ENCODE data around the gene IL12RB2.

The IL12RB2 gene

DNA sequence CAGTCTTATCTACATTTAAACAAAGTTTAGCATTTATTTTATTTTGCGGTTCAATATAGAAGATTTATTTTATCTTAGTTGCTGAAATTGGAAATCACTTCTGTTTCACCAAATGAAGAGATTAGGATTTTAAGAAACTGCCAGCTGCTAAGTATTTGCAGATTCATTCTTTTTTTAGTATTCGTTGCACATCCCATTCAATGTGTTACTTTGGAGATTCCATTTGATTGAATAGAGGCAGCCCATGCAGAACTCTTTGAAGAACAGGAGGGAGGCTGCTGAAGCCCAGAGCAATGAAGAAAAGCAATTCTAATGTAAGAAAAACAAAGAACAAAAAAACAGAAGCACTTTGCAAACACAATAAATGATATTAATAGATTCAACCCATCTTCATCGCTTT, 38.6 kb upstream of the IL12RB2 start:
- no peak overlapping the region for H2AFZ ChIP-seq
- H3K4me2 ChIP-seq (ENCODE audit: low read length): no peak overlapping the region
- H3K36me3 ChIP-seq (ENCODE audit: control insufficient read depth, insufficient read depth, low read length): no peaks in the 10 kb centered on the region
- H3K9ac ChIP-seq: no peak overlapping the region
- no peaks in the 10 kb centered on the region for H3K4me1 ChIP-seq
- no peaks in the 10 kb centered on the region for H3K9me3 ChIP-seq (ENCODE audit: control insufficient read depth, low read length)
- H3K79me2 ChIP-seq: no peaks in the 10 kb centered on the region
- no peaks in the 10 kb centered on the region for H3K27me3 ChIP-seq (ENCODE audit: control insufficient read depth, insufficient read depth, low read length)
- H3K27ac ChIP-seq: no peak overlapping the region
- H3K4me3 ChIP-seq (ENCODE audit: low read depth, low read length): no peak overlapping the region
- TF ChIP-seq, protein P1, sequence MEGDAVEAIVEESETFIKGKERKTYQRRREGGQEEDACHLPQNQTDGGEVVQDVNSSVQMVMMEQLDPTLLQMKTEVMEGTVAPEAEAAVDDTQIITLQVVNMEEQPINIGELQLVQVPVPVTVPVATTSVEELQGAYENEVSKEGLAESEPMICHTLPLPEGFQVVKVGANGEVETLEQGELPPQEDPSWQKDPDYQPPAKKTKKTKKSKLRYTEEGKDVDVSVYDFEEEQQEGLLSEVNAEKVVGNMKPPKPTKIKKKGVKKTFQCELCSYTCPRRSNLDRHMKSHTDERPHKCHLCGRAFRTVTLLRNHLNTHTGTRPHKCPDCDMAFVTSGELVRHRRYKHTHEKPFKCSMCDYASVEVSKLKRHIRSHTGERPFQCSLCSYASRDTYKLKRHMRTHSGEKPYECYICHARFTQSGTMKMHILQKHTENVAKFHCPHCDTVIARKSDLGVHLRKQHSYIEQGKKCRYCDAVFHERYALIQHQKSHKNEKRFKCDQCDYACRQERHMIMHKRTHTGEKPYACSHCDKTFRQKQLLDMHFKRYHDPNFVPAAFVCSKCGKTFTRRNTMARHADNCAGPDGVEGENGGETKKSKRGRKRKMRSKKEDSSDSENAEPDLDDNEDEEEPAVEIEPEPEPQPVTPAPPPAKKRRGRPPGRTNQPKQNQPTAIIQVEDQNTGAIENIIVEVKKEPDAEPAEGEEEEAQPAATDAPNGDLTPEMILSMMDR (IDR thresholded peaks at IDR 0.05): no peak

DNA sequence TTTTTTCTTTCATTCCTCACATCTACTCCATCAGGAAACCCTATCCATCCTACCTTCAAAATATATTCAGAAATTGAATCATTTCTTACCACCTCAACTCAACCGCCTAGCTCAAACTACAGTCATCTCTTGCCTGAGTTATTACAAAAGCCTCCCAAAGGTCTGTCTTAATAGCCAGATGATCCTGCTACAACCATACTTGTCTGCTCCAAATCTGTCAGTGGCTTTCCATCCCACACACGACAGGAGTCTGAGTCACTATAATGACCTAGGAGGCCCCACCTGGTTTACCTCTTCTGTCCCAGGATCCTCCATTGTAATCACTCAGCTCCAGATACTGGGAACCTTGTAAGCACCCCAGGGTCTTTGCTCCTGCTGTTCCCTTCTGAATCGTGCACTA, 37.1 kb upstream of the IL12RB2 start:
- H3K9me3 ChIP-seq (ENCODE audit: control insufficient read depth, low read length): no peaks in the 10 kb centered on the region
- H3K4me1 ChIP-seq: no peaks in the 10 kb centered on the region
- TF ChIP-seq, protein P1 (IDR thresholded peaks at IDR 0.05): no peak

DNA sequence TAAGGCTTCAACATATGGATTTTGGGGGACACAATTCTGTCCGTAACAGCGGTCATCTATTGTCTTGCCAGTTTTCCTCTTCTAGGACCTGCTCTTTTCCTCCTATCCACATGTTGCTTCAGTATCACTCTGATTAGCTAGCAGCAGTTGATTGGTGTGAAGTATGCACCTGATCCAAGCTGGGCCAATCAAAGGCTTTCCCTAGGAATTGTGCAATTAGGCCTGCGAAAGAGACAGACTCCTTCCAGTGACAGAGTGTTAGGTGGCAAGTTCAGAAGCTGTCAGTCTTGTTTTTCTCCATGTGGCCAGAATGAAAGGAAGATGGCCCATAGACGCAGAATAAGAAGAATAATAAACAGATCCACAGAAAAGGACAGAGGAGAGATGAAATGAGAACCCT, 34.1 kb upstream of the IL12RB2 start:
- H2AFZ ChIP-seq: no peak overlapping the region
- no peak overlapping the region for H3K4me2 ChIP-seq (ENCODE audit: low read length)
- H3K9me3 ChIP-seq (ENCODE audit: control insufficient read depth, low read length): no peaks in the 10 kb centered on the region
- no peaks in the 10 kb centered on the region for H3K4me1 ChIP-seq
- H3K36me3 ChIP-seq (ENCODE audit: control insufficient read depth, insufficient read depth, low read length): no peaks in the 10 kb centered on the region
- H3K79me2 ChIP-seq: no peaks in the 10 kb centered on the region
- no peak overlapping the region for H3K9ac ChIP-seq
- no peaks in the 10 kb centered on the region for H3K27me3 ChIP-seq (ENCODE audit: control insufficient read depth, insufficient read depth, low read length)
- TF ChIP-seq, protein P1 (IDR thresholded peaks at IDR 0.05): no peak
- H3K4me3 ChIP-seq (ENCODE audit: low read depth, low read length): no peak overlapping the region
- H3K27ac ChIP-seq: no peak overlapping the region

More for the DNA sequence above, 37.1 kb upstream of the IL12RB2 start:
- H3K36me3 ChIP-seq (ENCODE audit: control insufficient read depth, insufficient read depth, low read length): no peaks in the 10 kb centered on the region
- H3K9ac ChIP-seq: no peak overlapping the region
- H3K4me3 ChIP-seq (ENCODE audit: low read depth, low read length): no peak overlapping the region
- no peaks in the 10 kb centered on the region for H3K27me3 ChIP-seq (ENCODE audit: control insufficient read depth, insufficient read depth, low read length)
- no peak overlapping the region for H3K4me2 ChIP-seq (ENCODE audit: low read length)
- no peak overlapping the region for H2AFZ ChIP-seq
- no peak overlapping the region for H3K27ac ChIP-seq
- H3K79me2 ChIP-seq: no peaks in the 10 kb centered on the region

DNA sequence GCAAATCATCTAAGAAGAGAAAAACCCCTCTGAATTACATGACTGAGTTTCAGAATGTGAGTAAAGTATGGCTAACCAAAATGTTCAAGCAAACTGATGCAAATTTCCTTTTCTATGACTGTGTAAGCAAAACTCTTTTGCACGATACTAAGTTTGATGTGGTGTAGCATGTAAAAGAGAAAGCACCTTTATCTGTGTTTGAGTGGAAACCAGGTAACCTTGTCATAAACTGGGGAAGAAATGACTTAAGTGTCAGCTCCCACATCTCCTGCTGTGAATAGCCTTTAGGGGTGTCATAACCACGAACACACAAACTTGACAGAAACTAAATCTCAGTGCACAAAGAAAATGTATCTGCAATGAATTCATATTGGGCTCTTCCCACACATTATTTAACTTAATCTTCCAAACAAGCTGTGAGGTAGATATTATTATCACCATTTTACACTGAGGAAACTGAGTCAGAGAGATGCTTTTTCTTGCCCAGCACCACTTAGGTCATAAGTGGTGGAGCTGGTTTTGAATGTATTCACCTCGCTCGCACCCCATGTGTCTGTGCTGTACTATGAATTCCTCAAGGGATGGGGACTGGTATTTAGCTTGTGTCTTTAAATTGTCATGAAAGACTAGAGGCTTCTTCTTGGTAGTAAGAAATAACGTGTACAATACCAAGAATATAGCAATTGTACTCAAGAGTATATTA, 32.9 kb upstream of the IL12RB2 start:
- no peaks in the 10 kb centered on the region for H3K9me3 ChIP-seq (ENCODE audit: control insufficient read depth, low read length)
- H3K27ac ChIP-seq: no peak overlapping the region
- H3K4me1 ChIP-seq: no peaks in the 10 kb centered on the region
- H3K4me3 ChIP-seq (ENCODE audit: low read depth, low read length): no peak overlapping the region
- H3K4me2 ChIP-seq (ENCODE audit: low read length): no peak overlapping the region
- H3K27me3 ChIP-seq (ENCODE audit: control insufficient read depth, insufficient read depth, low read length): no peaks in the 10 kb centered on the region
- no peak overlapping the region for H2AFZ ChIP-seq
- no peak overlapping the region for H3K9ac ChIP-seq
- H3K79me2 ChIP-seq: no peaks in the 10 kb centered on the region
- H3K36me3 ChIP-seq (ENCODE audit: control insufficient read depth, insufficient read depth, low read length): no peaks in the 10 kb centered on the region
- TF ChIP-seq, protein P1 (IDR thresholded peaks at IDR 0.05): no peak

DNA sequence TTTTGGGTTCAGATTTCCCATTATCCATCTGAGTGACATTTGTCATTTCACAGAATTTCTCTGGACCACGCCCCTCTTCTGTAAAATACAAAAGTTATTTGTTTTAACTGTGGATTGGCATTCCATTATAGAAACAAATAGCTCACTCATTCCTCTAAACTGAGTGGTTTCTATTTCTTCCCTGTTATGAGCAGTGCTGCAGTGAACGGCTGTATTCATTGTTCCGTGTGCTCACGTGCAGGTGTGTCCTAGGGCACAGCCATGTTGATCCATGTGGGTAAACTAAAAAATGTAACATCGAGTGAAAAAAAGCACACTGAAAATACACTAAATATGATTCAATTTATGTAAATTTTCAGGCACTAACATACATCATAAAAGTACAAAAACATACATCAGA, 27.0 kb upstream of the IL12RB2 start:
- Histone ChIP-seq H3K9me3 (ENCODE audit: control insufficient read depth, low read length) (no peaks in the 10 kb centered on the region), H3K36me3 (ENCODE audit: control insufficient read depth, insufficient read depth, low read length) (no peaks in the 10 kb centered on the region), H2AFZ (no peak overlapping the region), H3K27me3 (ENCODE audit: control insufficient read depth, insufficient read depth, low read length) (no peaks in the 10 kb centered on the region), H3K27ac (no peak overlapping the region), H3K9ac (no peak overlapping the region), H3K79me2 (no peaks in the 10 kb centered on the region), H3K4me3 (ENCODE audit: low read depth, low read length) (no peak overlapping the region), H3K4me1 (no peaks in the 10 kb centered on the region), H3K4me2 (ENCODE audit: low read length) (no peak overlapping the region)
- TF ChIP-seq, protein P1 (IDR thresholded peaks at IDR 0.05): no peak

Measured in parathyroid adenoma (tissue), 2 donors.